HG03175 (cell line): ENCODE measurements around the gene PCDHB11.
"Not testable (repeated sequence)": the region's sequence is repeated elsewhere in the genome, so short reads cannot be mapped to it uniquely, and the experiment has no call there.

ENCODE experiments used
- ATAC-seq: cut with Tn5 transposase; IDR thresholded peaks from one replicate; pipeline ENCODE4 v1.9.1; 2021; ENCODE audit warnings: mild to moderate bottlenecking, moderate library complexity; ENCODE audit not compliant: unreplicated experiment

PCDHB11 gene

DNA sequence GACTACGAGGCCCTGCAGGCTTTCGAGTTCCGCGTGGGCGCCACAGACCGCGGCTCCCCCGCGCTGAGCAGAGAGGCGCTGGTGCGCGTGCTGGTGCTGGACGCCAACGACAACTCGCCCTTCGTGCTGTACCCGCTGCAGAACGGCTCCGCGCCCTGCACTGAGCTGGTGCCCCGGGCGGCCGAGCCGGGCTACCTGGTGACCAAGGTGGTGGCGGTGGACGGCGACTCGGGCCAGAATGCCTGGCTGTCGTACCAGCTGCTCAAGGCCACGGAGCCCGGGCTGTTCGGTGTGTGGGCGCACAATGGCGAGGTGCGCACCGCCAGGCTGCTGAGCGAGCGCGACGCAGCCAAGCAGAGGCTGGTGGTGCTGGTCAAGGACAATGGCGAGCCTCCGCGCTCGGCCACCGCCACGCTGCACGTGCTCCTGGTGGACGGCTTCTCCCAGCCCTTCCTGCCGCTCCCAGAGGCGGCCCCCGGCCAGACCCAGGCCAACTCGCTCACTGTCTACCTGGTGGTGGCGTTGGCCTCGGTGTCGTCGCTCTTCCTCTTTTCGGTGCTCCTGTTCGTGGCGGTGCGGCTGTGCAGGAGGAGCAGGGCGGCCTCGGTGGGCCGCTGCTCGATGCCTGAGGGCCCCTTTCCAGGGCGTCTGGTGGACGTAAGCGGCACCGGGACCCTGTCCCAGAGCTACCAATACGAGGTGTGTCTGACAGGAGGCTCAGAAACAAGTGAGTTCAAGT is 15.1 kb upstream of the PCDHB11 start:
- ATAC-seq: not testable (repeated sequence)

DNA sequence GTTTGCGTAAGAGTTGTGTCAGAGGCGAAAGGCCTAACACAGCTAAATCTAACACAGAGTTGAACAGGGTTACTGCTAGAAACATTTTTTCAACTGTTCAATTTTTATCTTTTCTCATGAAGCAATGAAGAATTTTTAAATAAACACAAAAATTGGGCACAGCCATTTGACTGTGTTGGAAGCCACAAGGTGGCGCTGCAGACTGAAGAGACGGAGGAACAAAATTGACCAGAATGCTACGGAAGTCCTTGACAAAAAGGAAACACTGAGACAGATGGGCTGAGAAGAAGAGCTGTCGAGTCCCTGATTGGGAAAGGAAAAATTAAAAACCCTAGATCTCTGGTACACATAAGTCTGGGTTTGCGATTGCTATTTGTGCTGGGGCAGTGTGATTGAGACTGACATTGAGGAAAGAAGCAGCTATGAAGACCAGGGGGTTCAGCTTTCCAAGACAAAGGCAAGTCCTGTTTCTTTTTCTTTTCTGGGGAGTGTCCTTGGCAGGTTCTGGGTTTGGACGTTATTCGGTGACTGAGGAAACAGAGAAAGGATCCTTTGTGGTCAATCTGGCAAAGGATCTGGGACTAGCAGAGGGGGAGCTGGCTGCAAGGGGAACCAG is 12.4 kb upstream of the PCDHB11 start, which contains the start of gene PCDHB9:
Gene PCDHB9, plus strand, starts transcription at position 265 of the 616 bp plus-strand sequence. Its CDS starts 158 bp downstream, at position 423.
- ATAC-seq: no peak

DNA sequence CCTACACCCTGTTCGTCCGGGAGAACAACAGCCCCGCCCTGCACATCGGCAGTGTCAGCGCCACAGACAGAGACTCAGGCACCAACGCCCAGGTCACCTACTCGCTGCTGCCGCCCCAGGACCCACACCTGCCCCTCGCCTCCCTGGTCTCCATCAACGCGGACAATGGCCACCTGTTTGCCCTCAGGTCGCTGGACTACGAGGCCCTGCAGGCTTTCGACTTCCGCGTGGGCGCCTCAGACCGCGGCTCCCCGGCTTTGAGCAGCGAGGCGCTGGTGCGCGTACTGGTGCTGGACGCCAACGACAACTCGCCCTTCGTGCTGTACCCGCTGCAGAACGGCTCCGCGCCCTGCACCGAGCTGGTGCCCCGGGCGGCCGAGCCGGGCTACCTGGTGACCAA is 10.7 kb upstream of the PCDHB11 start:
- ATAC-seq: not testable (repeated sequence)

DNA sequence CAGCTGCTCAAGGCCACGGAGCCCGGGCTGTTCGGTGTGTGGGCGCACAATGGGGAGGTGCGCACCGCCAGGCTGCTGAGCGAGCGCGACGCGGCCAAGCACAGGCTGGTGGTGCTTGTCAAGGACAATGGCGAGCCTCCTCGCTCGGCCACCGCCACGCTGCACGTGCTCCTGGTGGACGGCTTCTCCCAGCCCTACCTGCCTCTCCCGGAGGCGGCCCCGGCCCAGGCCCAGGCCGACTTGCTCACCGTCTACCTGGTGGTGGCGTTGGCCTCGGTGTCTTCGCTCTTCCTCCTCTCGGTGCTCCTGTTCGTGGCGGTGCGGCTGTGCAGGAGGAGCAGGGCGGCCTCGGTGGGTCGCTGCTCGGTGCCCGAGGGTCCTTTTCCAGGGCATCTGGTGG is 10.3 kb upstream of the PCDHB11 start:
- ATAC-seq: not testable (repeated sequence)

DNA sequence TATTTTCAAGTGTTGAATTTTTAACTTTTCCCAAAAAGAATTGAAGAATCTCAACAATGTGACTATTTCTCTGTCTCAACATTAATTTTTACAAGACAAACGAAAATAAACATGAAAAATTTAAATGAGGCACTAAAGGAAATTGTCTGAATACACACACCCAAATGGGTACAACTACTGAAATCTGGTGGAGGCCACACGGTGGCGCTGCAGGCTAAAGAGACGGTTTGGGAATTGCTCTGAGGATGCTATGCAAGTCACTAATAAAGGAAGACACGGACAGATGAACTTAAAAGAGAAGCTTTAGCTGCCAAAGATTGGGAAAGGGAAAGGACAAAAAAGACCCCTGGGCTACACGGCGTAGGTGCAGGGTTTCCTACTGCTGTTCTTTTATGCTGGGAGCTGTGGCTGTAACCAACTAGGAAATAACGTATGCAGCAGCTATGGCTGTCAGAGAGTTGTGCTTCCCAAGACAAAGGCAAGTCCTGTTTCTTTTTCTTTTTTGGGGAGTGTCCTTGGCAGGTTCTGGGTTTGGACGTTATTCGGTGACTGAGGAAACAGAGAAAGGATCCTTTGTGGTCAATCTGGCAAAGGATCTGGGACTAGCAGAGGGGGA is 7.2 kb upstream of the PCDHB11 start, which contains the start of gene PCDHB10:
Gene PCDHB10, plus strand, starts transcription at position 244 of the 616 bp plus-strand sequence. Its CDS starts 200 bp downstream, at position 444.
- ATAC-seq: no peak

DNA sequence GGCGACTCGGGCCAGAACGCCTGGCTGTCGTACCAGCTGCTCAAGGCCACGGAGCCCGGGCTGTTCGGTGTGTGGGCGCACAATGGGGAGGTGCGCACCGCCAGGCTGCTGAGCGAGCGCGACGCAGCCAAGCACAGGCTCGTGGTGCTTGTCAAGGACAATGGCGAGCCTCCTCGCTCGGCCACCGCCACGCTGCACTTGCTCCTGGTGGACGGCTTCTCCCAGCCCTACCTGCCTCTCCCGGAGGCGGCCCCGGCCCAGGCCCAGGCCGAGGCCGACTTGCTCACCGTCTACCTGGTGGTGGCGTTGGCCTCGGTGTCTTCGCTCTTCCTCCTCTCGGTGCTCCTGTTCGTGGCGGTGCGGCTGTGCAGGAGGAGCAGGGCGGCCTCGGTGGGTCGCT is 5.1 kb upstream of the PCDHB11 start:
- not testable (repeated sequence) for ATAC-seq

DNA sequence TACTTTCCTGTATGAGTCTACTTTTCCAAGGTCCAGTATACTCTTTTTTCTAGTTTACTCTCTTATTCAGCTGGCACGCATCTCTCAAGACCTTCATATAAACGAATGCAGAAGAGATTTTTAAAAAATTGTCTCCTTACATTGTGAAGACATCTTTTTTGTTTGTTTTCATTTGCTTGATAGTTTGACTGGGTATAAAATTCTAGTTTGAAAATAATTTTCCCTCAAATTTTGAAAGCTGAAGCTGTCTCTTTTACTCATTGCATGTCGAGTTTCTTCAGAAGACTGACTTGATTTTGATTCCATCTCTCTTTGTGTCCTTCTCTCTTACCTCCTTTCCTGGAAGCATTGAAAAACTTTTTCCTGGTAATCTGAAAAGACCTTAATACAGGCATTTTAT is 3.1 kb upstream of the PCDHB11 start:
- no peak for ATAC-seq

DNA sequence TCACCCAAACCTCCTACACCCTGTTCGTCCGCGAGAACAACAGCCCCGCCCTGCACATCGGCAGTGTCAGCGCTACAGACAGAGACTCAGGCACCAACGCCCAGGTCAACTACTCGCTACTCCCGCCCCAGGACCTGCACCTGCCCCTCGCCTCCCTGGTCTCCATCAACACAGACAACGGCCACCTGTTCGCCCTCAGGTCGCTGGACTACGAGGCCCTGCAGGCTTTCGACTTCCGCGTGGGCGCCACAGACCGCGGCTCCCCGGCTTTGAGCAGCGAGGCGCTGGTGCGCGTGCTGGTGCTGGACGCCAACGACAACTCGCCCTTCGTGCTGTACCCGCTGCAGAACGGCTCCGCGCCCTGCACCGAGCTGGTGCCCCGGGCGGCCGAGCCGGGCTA is 1.7 kb downstream of the PCDHB11 start:
- not testable (repeated sequence) for ATAC-seq

DNA sequence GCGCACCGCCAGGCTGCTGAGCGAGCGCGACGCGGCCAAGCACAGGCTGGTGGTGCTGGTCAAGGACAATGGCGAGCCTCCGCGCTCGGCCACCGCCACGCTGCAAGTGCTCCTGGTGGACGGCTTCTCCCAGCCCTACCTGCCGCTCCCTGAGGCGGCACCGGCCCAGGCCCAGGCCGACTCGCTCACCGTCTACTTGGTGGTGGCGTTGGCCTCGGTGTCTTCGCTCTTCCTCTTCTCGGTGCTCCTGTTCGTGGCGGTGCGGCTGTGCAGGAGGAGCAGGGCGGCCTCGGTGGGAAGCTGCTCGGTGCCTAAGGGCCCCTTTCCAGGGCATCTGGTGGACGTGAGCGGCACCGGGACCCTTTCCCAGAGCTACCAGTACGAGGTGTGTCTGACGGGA is 2.2 kb downstream of the PCDHB11 start:
- ATAC-seq: not testable (repeated sequence)

DNA sequence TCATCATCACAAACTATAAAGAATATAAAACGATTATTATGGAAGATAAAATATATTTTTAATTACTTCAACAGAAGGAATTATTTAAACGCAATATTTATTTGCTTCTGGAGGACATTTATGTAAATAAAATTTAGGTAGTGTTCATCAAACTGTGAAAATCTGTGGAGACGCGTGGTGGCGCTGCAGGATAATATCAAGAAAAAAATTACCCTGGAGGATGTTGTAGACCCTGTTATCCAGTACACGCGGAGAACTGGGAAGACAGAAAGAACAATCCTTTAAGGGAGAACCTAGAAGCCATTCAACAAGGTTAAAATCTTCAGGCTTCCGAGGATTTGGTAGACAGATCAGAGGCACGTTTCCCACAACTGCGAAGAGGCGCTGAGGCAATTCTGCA is 9.1 kb downstream of the PCDHB11 start, which contains the start of gene PCDHB12:
Gene PCDHB12, plus strand, starts transcription at position 242 of the 400 bp plus-strand sequence. CDS start 189 bp downstream, outside the sequence.
- no peak for ATAC-seq

DNA sequence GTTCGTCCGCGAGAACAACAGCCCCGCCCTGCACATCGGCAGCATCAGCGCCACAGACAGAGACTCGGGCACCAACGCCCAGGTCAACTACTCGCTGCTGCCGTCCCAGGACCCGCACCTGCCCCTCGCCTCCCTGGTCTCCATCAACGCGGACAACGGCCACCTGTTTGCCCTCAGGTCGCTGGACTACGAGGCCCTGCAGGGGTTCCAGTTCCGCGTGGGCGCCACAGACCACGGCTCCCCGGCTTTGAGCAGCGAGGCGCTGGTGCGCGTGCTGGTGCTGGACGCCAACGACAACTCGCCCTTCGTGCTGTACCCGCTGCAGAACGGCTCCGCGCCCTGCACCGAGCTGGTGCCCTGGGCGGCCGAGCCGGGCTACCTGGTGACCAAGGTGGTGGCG is 10.9 kb downstream of the PCDHB11 start:
- ATAC-seq: not testable (repeated sequence)

DNA sequence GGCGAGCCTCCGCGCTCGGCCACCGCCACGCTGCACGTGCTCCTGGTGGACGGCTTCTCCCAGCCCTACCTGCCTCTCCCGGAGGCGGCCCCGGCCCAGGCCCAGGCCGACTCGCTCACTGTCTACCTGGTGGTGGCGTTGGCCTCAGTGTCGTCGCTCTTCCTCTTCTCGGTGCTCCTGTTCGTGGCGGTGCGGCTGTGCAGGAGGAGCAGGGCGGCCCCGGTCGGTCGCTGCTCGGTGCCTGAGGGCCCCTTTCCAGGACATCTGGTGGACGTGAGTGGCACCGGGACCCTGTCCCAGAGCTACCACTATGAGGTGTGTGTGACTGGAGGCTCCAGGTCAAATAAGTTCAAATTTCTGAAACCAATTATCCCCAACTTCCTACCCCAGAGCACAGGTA is 11.4 kb downstream of the PCDHB11 start:
- not testable (repeated sequence) for ATAC-seq

DNA sequence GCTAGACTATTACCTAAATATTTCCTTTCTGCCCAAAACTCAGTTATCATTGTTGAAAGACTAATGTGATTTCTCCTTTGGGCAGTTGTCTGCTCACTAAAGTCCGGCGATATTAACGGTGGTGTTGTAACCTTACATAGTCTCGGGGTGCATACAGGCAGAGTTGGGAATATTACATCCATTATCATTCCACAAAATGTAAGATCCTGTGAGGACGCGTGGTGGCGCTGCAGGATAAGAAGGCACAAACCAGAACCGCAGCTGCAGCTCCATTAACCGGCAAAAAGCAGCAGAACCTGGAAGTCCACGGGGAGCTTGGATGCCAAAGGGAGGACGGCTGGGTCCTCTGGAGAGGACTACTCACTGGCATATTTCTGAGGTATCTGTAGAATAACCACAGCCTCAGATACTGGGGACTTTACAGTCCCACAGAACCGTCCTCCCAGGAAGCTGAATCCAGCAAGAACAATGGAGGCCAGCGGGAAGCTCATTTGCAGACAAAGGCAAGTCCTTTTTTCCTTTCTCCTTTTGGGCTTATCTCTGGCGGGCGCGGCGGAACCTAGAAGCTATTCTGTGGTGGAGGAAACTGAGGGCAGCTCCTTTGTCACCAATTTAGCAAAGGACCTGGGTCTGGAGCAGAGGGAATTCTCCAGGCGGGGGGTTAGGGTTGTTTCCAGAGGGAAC is 14.4 kb downstream of the PCDHB11 start, which contains the start of gene PCDHB13:
Gene PCDHB13, plus strand, starts transcription at position 264 of the 684 bp plus-strand sequence. Its CDS starts 205 bp downstream, at position 469.
- ATAC-seq: not testable (repeated sequence)

DNA sequence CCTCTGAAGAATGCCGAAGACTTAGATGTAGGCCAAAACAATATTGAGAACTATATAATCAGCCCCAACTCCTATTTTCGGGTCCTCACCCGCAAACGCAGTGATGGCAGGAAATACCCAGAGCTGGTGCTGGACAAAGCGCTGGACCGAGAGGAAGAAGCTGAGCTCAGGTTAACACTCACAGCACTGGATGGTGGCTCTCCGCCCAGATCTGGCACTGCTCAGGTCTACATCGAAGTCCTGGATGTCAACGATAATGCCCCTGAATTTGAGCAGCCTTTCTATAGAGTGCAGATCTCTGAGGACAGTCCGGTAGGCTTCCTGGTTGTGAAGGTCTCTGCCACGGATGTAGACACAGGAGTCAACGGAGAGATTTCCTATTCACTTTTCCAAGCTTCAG is 15.2 kb downstream of the PCDHB11 start:
- not testable (repeated sequence) for ATAC-seq

DNA sequence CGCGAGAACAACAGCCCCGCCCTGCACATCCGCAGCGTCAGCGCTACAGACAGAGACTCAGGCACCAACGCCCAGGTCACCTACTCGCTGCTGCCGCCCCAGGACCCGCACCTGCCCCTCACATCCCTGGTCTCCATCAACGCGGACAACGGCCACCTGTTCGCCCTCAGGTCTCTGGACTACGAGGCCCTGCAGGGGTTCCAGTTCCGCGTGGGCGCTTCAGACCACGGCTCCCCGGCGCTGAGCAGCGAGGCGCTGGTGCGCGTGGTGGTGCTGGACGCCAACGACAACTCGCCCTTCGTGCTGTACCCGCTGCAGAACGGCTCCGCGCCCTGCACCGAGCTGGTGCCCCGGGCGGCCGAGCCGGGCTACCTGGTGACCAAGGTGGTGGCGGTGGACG is 16.1 kb downstream of the PCDHB11 start:
- ATAC-seq: not testable (repeated sequence)

DNA sequence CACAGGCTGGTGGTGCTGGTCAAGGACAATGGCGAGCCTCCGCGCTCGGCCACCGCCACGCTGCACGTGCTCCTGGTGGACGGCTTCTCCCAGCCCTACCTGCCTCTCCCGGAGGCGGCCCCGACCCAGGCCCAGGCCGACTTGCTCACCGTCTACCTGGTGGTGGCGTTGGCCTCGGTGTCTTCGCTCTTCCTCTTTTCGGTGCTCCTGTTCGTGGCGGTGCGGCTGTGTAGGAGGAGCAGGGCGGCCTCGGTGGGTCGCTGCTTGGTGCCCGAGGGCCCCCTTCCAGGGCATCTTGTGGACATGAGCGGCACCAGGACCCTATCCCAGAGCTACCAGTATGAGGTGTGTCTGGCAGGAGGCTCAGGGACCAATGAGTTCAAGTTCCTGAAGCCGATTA is 16.6 kb downstream of the PCDHB11 start:
- not testable (repeated sequence) for ATAC-seq

DNA sequence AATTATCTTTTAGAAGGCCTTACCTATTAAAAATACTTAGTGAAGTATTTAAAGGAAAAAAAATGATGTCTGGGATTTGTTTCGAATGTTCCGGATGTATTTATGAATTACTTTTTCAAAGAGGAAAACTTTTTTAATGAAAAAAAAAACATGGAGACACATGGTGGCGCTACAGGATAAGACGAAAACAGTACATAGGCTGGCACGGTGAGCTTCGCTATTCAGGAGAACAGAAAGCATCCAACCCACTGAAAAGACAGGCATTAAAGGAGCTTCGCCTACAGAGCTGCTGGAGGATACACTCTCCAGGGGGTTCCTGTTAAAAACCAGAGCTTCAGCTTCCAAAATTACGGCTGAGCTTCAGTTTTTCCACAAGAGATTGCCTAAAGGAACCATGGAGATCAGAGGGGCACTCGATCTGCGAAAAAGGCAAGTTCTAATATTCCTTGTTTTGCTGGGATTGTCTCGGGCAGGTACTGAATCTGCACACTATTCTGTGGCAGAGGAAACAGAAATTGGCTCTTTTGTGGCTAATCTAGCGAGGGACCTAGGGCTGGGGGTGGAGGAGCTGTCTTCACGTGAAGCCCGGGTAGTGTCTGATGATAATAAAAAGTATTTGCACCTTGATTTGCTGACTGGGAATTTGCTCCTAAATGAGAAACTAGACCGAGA is 23.8 kb downstream of the PCDHB11 start, which contains the start of gene PCDHB14:
Gene PCDHB14, plus strand, starts transcription at position 232 of the 672 bp plus-strand sequence. Its CDS starts 163 bp downstream, at position 395.
- no peak for ATAC-seq

DNA sequence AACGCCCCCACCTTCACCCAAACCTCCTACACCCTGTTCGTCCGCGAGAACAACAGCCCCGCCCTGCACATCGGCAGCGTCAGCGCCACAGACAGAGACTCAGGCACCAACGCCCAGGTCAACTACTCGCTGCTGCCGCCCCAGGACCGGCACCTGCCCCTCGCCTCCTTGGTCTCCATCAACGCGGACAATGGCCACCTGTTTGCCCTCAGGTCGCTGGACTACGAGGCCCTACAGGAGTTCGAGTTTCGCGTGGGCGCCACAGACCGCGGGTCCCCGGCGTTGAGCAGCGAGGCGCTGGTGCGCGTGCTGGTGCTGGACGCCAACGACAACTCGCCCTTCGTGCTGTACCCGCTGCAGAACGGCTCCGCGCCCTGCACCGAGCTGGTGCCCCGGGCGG is 25.4 kb downstream of the PCDHB11 start:
- ATAC-seq: not testable (repeated sequence)

DNA sequence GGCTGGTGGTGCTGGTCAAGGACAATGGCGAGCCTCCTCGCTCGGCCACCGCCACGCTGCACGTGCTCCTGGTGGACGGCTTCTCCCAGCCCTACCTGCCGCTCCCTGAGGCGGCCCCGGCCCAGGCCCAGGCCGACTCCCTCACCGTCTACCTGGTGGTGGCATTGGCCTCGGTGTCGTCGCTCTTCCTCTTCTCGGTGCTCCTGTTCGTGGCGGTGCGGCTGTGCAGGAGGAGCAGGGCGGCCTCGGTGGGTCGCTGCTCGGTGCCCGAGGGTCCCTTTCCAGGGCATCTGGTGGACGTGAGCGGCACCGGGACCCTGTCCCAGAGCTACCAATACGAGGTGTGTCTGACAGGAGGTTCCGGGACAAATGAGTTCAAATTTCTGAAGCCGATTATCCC is 26.0 kb downstream of the PCDHB11 start:
- not testable (repeated sequence) for ATAC-seq

DNA sequence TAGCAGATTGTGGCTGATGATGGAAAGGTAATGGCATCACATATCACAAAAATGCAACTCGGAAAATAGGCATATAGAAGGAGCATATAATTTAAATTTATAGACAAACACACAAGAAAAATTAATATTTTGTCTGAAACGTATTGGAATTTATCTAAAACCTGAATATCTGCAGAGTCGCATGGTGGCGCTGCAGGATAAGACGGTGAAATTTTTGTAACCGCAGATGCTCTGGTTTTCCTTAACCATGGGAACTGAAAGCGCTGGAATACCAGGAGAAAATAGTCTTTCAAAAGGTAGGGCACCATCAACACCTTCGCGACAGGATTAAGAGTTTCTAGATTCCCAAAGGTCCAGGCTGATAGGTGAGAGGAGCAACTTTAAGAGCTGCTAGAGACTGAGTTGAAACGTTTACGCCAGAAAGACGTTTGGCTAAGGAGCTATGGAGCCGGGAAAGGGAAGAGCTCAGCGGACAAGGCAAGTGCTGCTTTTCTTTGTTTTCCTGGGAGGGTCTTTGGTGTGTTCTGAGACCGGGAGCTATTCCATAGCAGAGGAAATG is 34.8 kb downstream of the PCDHB11 start:
- ATAC-seq: no peak
